Panc1 (cell line): ENCODE data around the gene MED12. TPM values are rescaled to one million over a fixed set of nuclear protein-coding genes. Genes with fewer than 3 reads are reported as not detected.

Source experiments
- ATAC-seq: fragments of 200-7000 bp; cut with Tn5 transposase; 2 replicates; pipeline ENCODE4 v1.9.1; 2020; ENCODE audit warnings: mild to moderate bottlenecking, moderate library complexity
- BruUV-seq: library from RNA; stranded (reverse); fragments of 400-500 nt; replicated peaks from 2 replicates; lab custom pipeline; 2021; lab: Mats Ljungman, UMichigan
- CTCF ChIA-PET: fragments of 300-600 bp; sonication (Branson Sonifier 250); formaldehyde crosslinking; loops from one replicate; lab custom pipeline; 2022; ENCODE audit warnings: antibody characterized with exemption; lab: Charles Lee
- POLR2A ChIA-PET: fragments of 300-600 bp; sonication (Branson Sonifier 250); formaldehyde crosslinking; loops from one replicate; lab custom pipeline; 2022; ENCODE audit warnings: antibody characterized with exemption; lab: Charles Lee
- DNase-seq: peaks from one replicate; pipeline ENCODE4 v3.0.0-alpha.2; 2010; ENCODE audit warnings: low read depth, low spot score
- H3K27ac ChIP-seq: 2 replicates; pipeline ENCODE4 v1.5.1; 2011; ENCODE audit warnings: mild to moderate bottlenecking, low read length, inconsistent platforms
- H3K27me3 ChIP-seq: fragments of 200-500 bp; sonication (Bioruptor generic); 2 replicates; pipeline ENCODE4 v1.6.0; 2014; ENCODE audit warnings: low read length, inconsistent platforms; ENCODE audit not compliant: control insufficient read depth, insufficient read depth
- H3K36me3 ChIP-seq: fragments of 200-500 bp; sonication (Bioruptor generic); 2 replicates; pipeline ENCODE4 v1.5.1; 2014; ENCODE audit warnings: inconsistent platforms, mild to moderate bottlenecking, low read length, moderate library complexity; ENCODE audit not compliant: control insufficient read depth, insufficient read depth
- H3K4me1 ChIP-seq: 2 replicates; pipeline ENCODE4 v1.5.1; 2011; ENCODE audit warnings: inconsistent platforms, mild to moderate bottlenecking, low read length, moderate library complexity; ENCODE audit not compliant: control insufficient read depth, insufficient read depth
- H3K4me3 ChIP-seq, 2 experiments: 2 replicates each; pipeline ENCODE4 v1.5.1; 2011 to 2012; ENCODE audit warnings: low read depth in 2 of 2, low read length in 2 of 2, mild to moderate bottlenecking in 2 of 2, inconsistent platforms in 1 of 2, moderate library complexity in 1 of 2
- H3K9me3 ChIP-seq: fragments of 200-500 bp; sonication (Bioruptor generic); 2 replicates; pipeline ENCODE4 v1.5.1; 2014; ENCODE audit warnings: low read depth, mild to moderate bottlenecking, inconsistent platforms, low read length, moderate library complexity; ENCODE audit not compliant: control insufficient read depth, insufficient read depth
- POLR2AphosphoS5 ChIP-seq: IDR thresholded peaks from 2 replicates; pipeline ENCODE4 v1.6.1; 2012; ENCODE audit warnings: mild to moderate bottlenecking, low read depth, low read length, moderate library complexity
- SIN3A ChIP-seq: IDR thresholded peaks from 2 replicates; pipeline ENCODE4 v1.6.1; 2012; ENCODE audit warnings: low read depth, mild to moderate bottlenecking, low read length, moderate library complexity, borderline replicate concordance; ENCODE audit not compliant: insufficient read depth
- TCF7L2 ChIP-seq: IDR thresholded peaks from 2 replicates; pipeline ENCODE4 v1.6.1; 2011; ENCODE audit warnings: mild to moderate bottlenecking, low read depth, low read length, inconsistent platforms
- in situ Hi-C: cut with HindIII; loops from 2 replicates; pipeline ENCODE4 v1.10.0; 2016; ENCODE audit warnings: low sequenced_read_pairs, low pct_unique_long_range_greater_than_20kb
- intact Hi-C: fragments of 100-400 bp; cut with micrococcal nuclease; formaldehyde crosslinking; loops from one replicate; pipeline ENCODE4 v1.10.0; 2022; ENCODE audit not compliant: unreplicated experiment
- total RNA-seq: library from RNA; stranded (reverse); gene quantifications from one replicate; pipeline ENCODE4 v1.2.1, GENCODE V29; 2021; ENCODE audit not compliant: unreplicated experiment
- TF ChIP-seq, protein P1 (sequence below), 2 experiments: IDR thresholded peaks; 2 replicates each; pipeline ENCODE4 v1.6.1; 2011 to 2012; ENCODE audit warnings: low read depth in 2 of 2, control low read depth in 1 of 2, low read length in 1 of 2, mild to moderate bottlenecking in 1 of 2, moderate library complexity in 1 of 2; ENCODE audit not compliant: insufficient read depth in 1 of 2
- TF ChIP-seq, protein P2 (sequence below): fragments of 450-650 bp; IDR thresholded peaks from 2 replicates; pipeline ENCODE4 v1.5.1; 2017; ENCODE audit warnings: mild to moderate bottlenecking

The MED12 gene
- total RNA-seq, 1 experiment from 2014 or later: 42.0 TPM

DNA sequence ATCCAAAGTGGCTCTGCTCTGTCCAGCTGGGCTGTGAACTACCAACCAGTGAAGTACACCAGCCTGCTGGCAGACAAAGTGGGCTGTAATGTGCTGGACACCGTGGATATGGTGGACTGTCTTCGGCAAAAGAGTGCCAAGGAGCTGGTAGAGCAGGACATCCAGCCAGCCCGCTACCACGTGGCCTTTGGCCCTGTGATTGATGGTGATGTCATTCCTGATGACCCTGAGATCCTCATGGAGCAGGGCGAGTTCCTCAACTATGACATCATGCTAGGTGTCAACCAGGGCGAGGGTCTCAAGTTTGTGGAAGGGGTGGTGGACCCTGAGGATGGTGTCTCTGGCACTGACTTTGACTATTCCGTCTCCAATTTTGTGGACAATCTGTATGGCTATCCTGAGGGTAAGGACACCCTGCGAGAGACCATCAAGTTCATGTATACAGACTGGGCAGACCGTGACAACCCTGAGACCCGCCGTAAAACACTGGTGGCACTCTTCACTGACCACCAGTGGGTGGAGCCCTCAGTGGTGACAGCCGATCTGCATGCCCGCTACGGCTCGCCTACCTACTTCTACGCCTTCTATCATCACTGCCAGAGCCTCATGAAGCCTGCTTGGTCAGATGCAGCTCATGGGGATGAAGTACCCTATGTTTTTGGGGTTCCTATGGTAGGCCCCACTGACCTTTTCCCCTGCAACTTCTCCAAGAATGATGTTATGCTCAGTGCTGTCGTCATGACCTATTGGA is 48.8 kb downstream of the MED12 start:
- Histone ChIP-seq H3K27me3 (no peaks in the 10 kb centered on the region), H3K4me3 (no peak overlapping the region), H3K9me3 (no peaks in the 10 kb centered on the region), H3K4me1 (no peaks in the 10 kb centered on the region), H3K36me3 (no peaks in the 10 kb centered on the region), H3K27ac (no peak overlapping the region)
- no peak for ATAC-seq
- no TSS peak for BruUV-seq
- CTCF ChIA-PET: no interaction called here
- in situ Hi-C loops: no loop called here
- intact Hi-C loops: no loop called here
- DNase-seq: no peak
- POLR2A ChIA-PET: no interaction called here
- TF ChIP-seq TCF7L2 (no peak), SIN3A (no peak), POLR2AphosphoS5 (no peak)
- TF ChIP-seq, protein P1, sequence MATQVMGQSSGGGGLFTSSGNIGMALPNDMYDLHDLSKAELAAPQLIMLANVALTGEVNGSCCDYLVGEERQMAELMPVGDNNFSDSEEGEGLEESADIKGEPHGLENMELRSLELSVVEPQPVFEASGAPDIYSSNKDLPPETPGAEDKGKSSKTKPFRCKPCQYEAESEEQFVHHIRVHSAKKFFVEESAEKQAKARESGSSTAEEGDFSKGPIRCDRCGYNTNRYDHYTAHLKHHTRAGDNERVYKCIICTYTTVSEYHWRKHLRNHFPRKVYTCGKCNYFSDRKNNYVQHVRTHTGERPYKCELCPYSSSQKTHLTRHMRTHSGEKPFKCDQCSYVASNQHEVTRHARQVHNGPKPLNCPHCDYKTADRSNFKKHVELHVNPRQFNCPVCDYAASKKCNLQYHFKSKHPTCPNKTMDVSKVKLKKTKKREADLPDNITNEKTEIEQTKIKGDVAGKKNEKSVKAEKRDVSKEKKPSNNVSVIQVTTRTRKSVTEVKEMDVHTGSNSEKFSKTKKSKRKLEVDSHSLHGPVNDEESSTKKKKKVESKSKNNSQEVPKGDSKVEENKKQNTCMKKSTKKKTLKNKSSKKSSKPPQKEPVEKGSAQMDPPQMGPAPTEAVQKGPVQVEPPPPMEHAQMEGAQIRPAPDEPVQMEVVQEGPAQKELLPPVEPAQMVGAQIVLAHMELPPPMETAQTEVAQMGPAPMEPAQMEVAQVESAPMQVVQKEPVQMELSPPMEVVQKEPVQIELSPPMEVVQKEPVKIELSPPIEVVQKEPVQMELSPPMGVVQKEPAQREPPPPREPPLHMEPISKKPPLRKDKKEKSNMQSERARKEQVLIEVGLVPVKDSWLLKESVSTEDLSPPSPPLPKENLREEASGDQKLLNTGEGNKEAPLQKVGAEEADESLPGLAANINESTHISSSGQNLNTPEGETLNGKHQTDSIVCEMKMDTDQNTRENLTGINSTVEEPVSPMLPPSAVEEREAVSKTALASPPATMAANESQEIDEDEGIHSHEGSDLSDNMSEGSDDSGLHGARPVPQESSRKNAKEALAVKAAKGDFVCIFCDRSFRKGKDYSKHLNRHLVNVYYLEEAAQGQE (IDR thresholded peaks at IDR 0.05; ENCODE audit: insufficient read depth in 1 of 2, low read depth in 2 of 2, low read length in 1 of 2): no peak
- TF ChIP-seq, protein P2, sequence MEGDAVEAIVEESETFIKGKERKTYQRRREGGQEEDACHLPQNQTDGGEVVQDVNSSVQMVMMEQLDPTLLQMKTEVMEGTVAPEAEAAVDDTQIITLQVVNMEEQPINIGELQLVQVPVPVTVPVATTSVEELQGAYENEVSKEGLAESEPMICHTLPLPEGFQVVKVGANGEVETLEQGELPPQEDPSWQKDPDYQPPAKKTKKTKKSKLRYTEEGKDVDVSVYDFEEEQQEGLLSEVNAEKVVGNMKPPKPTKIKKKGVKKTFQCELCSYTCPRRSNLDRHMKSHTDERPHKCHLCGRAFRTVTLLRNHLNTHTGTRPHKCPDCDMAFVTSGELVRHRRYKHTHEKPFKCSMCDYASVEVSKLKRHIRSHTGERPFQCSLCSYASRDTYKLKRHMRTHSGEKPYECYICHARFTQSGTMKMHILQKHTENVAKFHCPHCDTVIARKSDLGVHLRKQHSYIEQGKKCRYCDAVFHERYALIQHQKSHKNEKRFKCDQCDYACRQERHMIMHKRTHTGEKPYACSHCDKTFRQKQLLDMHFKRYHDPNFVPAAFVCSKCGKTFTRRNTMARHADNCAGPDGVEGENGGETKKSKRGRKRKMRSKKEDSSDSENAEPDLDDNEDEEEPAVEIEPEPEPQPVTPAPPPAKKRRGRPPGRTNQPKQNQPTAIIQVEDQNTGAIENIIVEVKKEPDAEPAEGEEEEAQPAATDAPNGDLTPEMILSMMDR: no peak

DNA sequence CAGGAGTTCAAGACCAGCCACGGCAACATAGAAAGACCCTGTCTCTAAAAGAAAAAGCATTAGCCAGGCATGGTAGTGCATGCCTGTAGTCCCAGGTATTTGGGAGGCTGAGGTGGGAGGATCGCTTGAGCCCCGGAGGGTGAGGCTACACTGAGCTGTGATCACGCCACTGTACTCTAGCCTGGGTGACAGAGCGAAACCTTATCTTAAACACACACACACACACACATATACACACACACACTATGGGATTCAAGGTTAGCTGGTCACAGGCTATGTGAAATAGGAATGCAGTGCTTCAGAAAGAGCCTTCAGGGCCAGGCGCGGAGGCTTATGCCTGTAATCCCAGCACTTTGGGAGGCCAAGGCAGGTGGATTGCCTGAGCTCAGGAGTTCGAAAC is 49.7 kb downstream of the MED12 start:
- H3K4me3 ChIP-seq: no peak overlapping the region
- ChIA-PET POLR2A (no interaction called here), CTCF (no interaction called here)
- no peaks in the 10 kb centered on the region for H3K4me1 ChIP-seq
- no peak for TF ChIP-seq POLR2AphosphoS5
- no peak for TF ChIP-seq TCF7L2
- TF ChIP-seq, protein P1 (IDR thresholded peaks at IDR 0.05; ENCODE audit: insufficient read depth in 1 of 2, low read depth in 2 of 2, low read length in 1 of 2): no peak
- TF ChIP-seq, protein P2: no peak
- no peak for TF ChIP-seq SIN3A
- intact Hi-C loops (no loop called here), in situ Hi-C loops (no loop called here)
- H3K36me3 ChIP-seq: no peaks in the 10 kb centered on the region
- DNase-seq: no peak
- no peaks in the 10 kb centered on the region for H3K27me3 ChIP-seq
- H3K27ac ChIP-seq: no peak overlapping the region
- ATAC-seq: no peak
- H3K9me3 ChIP-seq: no peaks in the 10 kb centered on the region
- BruUV-seq: no TSS peak
